Aorta (tissue), 5 donors: ENCODE results near the gene GRID2. TPM values are rescaled to one million over a fixed set of nuclear protein-coding genes. Genes with fewer than 3 reads are reported as not detected.

Source experiments
- ATAC-seq: fragments of 200-7000 bp; cut with Tn5 transposase; one replicate; pipeline ENCODE4 v1.9.1; 2022; ENCODE audit warnings: moderate library complexity; ENCODE audit not compliant: low FRiP score
- DNase-seq, 2 donors: peaks; one replicate each; pipeline ENCODE4 v3.0.0-alpha.2; 2020
- H3K27ac ChIP-seq, 2 donors: one replicate each; pipeline ENCODE4 v1.5.1; 2013; ENCODE audit warnings: low read length in 2 of 2, mild to moderate bottlenecking in 2 of 2, moderate library complexity in 2 of 2, control low read depth in 1 of 2, inconsistent platforms in 1 of 2, low read depth in 1 of 2
- H3K27me3 ChIP-seq, 2 donors: one replicate each; pipeline ENCODE4 v1.6.1; 2013; ENCODE audit warnings: control low read depth in 1 of 2, low read length in 1 of 2, mild to moderate bottlenecking in 1 of 2, moderate library complexity in 1 of 2; ENCODE audit not compliant: insufficient read depth in 2 of 2, control insufficient read depth in 1 of 2
- H3K36me3 ChIP-seq, 2 donors: one replicate each; pipeline ENCODE4 v1.6.1; 2013; ENCODE audit warnings: control low read depth in 1 of 2, low read length in 1 of 2, mild to moderate bottlenecking in 1 of 2; ENCODE audit not compliant: insufficient read depth in 2 of 2, control insufficient read depth in 1 of 2
- H3K4me1 ChIP-seq, 2 donors: one replicate each; pipeline ENCODE4 v1.6.1; 2013; ENCODE audit warnings: low read length in 2 of 2, control low read depth in 1 of 2, mild to moderate bottlenecking in 1 of 2, moderate library complexity in 1 of 2; ENCODE audit not compliant: insufficient read depth in 2 of 2, control insufficient read depth in 1 of 2
- H3K4me3 ChIP-seq, 2 donors: one replicate each; pipeline ENCODE4 v1.5.1; 2013; ENCODE audit warnings: low read length in 2 of 2, control low read depth in 1 of 2, mild to moderate bottlenecking in 1 of 2
- H3K9me3 ChIP-seq: one replicate; pipeline ENCODE4 v1.6.1; 2013; ENCODE audit warnings: mild to moderate bottlenecking, low read length; ENCODE audit not compliant: control insufficient read depth
- WGBS, 2 donors: extraction: QIAGEN DNeasy Blood & Tissue Kit; methylation state at CpG; one replicate each; pipeline ENCODE4 v1.1.7; 2013; 5-methylcytosine and 5-hydroxymethylcytosine counted together
- intact Hi-C, 2 donors: fragments of 100-400 bp; cut with DNase I; formaldehyde crosslinking; loops; one replicate each; pipeline versions ENCODE4 v1.14.2 to v1.15.0; 2022
- polyA plus RNA-seq, 2 donors: library from polyadenylated mRNA; stranded (reverse); fragments of 200-250 nt; gene quantifications; one replicate each; pipeline ENCODE4 v1.2.3, GENCODE V29; 2013
- total RNA-seq, 2 donors: library from RNA; stranded (reverse); fragmentation: NEBNext Ultra II Directional; extraction: Animal tissue kit (Norgen Biotek cat#: 25700); gene quantifications; one replicate each; pipeline ENCODE4 v1.2.1, GENCODE V29; 2021
- donor health status: healthy with polysubstance abuse.
- donor health status: Bipolar disorder and iron deficiency.
- donor health status: DM: no; HTN: no; CAD: no.
- donor health status: DM: no; HTN: no; CAD: no.
- donor health status: DM: yes; HTN: yes; CAD: no.

Gene GRID2
- total and polyA plus RNA-seq, 4 donors = 0.13 to 0.18 TPM; not detected in 2

DNA sequence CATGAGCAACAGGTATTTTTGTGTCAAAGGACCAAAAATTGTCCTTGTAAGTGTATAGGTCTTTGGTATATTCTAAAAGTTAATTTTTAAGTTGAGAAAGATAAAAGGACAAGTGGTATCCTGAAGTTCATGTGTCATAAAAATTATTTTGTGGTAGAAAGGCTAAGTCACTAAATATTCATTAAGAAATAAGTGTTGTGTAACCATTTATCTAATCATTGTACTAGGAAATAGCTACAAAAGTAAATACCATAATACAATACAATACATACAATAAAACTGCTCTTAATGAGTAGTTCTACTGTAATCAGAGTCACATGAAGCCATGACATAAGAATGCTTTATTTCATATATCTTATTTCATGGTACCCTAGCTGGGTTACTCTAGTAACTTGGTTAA is 1442.3 kb downstream of the GRID2 start:
- no peaks in the 10 kb centered on the region for H3K9me3 ChIP-seq
- H3K36me3 ChIP-seq = no peaks in the 10 kb centered on the region
- peaks cover 0 to 2% of the 10 kb centered on the region in 2 donors for H3K27me3 ChIP-seq
- intact Hi-C loops = no loop called here
- no peak overlapping the region for H3K4me3 ChIP-seq
- no peak for ATAC-seq
- DNase-seq = no peak
- no peak overlapping the region for H3K27ac ChIP-seq
- no peaks in the 10 kb centered on the region for H3K4me1 ChIP-seq

- 22 to 29% methylated on average over 2 of the region's 2 CpGs for WGBS, 2 donors
- intact Hi-C loops = no loop called here
- Histone ChIP-seq H3K4me1 (no peaks in the 10 kb centered on the region), H3K36me3 (no peaks in the 10 kb centered on the region), H3K4me3 (no peak overlapping the region), H3K27me3 (peaks cover 0 to 2% of the 10 kb centered on the region in 2 donors), H3K27ac (no peak overlapping the region), H3K9me3 (no peaks in the 10 kb centered on the region)
- no peak for ATAC-seq
- no peak for DNase-seq
Measured at GRCh38 chr4:93747220-93747619, 1443.5 kb downstream of the GRID2 start.

GRCh38 chr4:93748373-93749291 is 1444.9 kb downstream of the GRID2 start:
- WGBS, 2 donors = 62 to 66% methylated on average over 6 of the region's 6 CpGs
- Histone ChIP-seq H3K4me3 (no peak overlapping the region), H3K9me3 (no peaks in the 10 kb centered on the region), H3K4me1 (no peaks in the 10 kb centered on the region), H3K27me3 (peaks cover 0 to 2% of the 10 kb centered on the region in 2 donors), H3K27ac (no peak overlapping the region), H3K36me3 (no peaks in the 10 kb centered on the region)
- ATAC-seq (no peak), DNase-seq (no peak)
- intact Hi-C loops = no loop called here

DNA sequence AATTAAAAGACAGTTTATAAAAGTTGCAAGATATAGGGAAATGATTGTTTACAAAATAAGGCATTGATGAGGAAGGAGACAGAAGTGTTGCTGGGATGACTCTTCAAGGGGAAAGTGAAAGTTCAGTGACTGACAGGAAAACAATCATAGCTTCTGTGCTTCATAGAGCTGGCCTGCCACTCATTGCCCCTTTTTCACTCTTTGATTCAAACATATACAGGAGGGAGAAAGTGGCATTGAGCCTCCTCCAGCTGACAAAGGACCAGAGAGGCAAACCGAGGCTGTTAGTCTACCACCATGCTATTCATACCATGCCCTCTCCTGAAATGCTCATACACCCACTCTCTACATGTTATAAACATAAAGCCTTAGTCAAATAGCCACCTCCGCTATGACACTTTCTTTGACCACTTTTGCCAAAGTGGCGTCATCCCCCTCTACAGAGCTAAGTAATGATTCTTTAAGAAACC is 1445.6 kb downstream of the GRID2 start:
- Histone ChIP-seq H3K4me3 (no peak overlapping the region), H3K9me3 (no peaks in the 10 kb centered on the region), H3K27me3 (peaks cover 0 to 2% of the 10 kb centered on the region in 2 donors), H3K4me1 (no peaks in the 10 kb centered on the region), H3K36me3 (no peaks in the 10 kb centered on the region), H3K27ac (no peak overlapping the region)
- intact Hi-C loops = no loop called here
- DNase-seq (no peak), ATAC-seq (no peak)
- 82 to 87% methylated on average over 3 of the region's 3 CpGs for WGBS, 2 donors

- H3K4me1 ChIP-seq = no peaks in the 10 kb centered on the region
Measured at GRCh38 chr4:93751411-93751810, 1447.6 kb downstream of the GRID2 start.

GRCh38 chr4:93756101-93756500 is 1452.3 kb downstream of the GRID2 start:
- H3K27me3 ChIP-seq = no peaks in the 10 kb centered on the region
- no peaks in the 10 kb centered on the region for H3K36me3 ChIP-seq
- ATAC-seq (no peak), DNase-seq (no peak)
- H3K9me3 ChIP-seq = no peaks in the 10 kb centered on the region
- H3K27ac ChIP-seq = no peak overlapping the region
- H3K4me3 ChIP-seq = no peak overlapping the region
- intact Hi-C loops = no loop called here
- H3K4me1 ChIP-seq = no peaks in the 10 kb centered on the region
- WGBS, 2 donors = 85 to 87% methylated on average over 2 of the region's 2 CpGs

More at GRCh38 chr4:93751411-93751810, 1447.6 kb downstream of the GRID2 start:
- no peak for ATAC-seq
- no peak overlapping the region for H3K4me3 ChIP-seq
- H3K27ac ChIP-seq = no peak overlapping the region
- 64 to 75% methylated on average over 3 of the region's 3 CpGs for WGBS, 2 donors
- H3K9me3 ChIP-seq = no peaks in the 10 kb centered on the region
- no peaks in the 10 kb centered on the region for H3K36me3 ChIP-seq
- intact Hi-C loops = no loop called here
- DNase-seq = no peak
- peaks cover 0 to 2% of the 10 kb centered on the region in 2 donors for H3K27me3 ChIP-seq

GRCh38 chr4:93759506-93759905 is 1455.7 kb downstream of the GRID2 start:
- DNase-seq (no peak), ATAC-seq (no peak)
- Histone ChIP-seq H3K27me3 (no peaks in the 10 kb centered on the region), H3K4me1 (no peaks in the 10 kb centered on the region), H3K4me3 (no peak overlapping the region), H3K36me3 (no peaks in the 10 kb centered on the region), H3K27ac (no peak overlapping the region), H3K9me3 (no peaks in the 10 kb centered on the region)
- 63 to 67% methylated on average over 2 of the region's 2 CpGs for WGBS, 2 donors
- intact Hi-C loops = no loop called here

- Histone ChIP-seq H3K4me1 (no peaks in the 10 kb centered on the region), H3K27me3 (no peaks in the 10 kb centered on the region), H3K36me3 (no peaks in the 10 kb centered on the region), H3K9me3 (no peaks in the 10 kb centered on the region), H3K4me3 (no peak overlapping the region), H3K27ac (no peak overlapping the region)
- 81 to 84% methylated on average over 2 of the region's 2 CpGs for WGBS, 2 donors
- ATAC-seq (no peak), DNase-seq (no peak)
- intact Hi-C loops = no loop called here
Measured at GRCh38 chr4:93760284-93760683, 1456.5 kb downstream of the GRID2 start.

DNA sequence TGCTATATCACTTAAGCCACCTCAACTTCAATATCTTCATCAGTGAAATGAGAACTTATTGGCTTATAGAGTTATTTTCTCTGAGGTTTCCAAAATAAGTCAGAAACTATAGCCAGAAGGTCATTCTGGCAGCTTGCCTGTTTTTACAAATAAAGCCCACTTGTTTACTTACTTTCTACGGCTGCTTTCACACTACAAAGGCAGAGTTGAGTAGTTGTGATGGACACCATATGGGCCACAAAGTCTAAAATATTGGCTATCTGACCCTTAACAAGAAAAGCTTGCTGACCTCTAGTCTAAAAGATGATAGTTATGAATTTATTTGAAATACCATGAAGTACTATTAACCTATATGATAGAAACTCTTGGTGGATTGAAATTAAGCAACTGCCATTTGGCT is 1457.5 kb downstream of the GRID2 start:
- H3K4me3 ChIP-seq = no peak overlapping the region
- ATAC-seq = no peak
- DNase-seq = no peak
- WGBS, 2 donors = 46 to 57% methylated on average over 1 of the region's 1 CpG
- no peaks in the 10 kb centered on the region for H3K9me3 ChIP-seq
- H3K36me3 ChIP-seq = no peaks in the 10 kb centered on the region
- intact Hi-C loops = no loop called here
- H3K4me1 ChIP-seq = no peaks in the 10 kb centered on the region
- no peaks in the 10 kb centered on the region for H3K27me3 ChIP-seq
- H3K27ac ChIP-seq = no peak overlapping the region
